IPS-NIHi11 (cell line): ENCODE measurements around the gene SNRPA1.
A peak's percentile ranks its signal among the peaks of the same experiment; 100 is the strongest.

Source experiments
- DNase-seq: peaks from one replicate; pipeline ENCODE4 v3.0.0; 2012; ENCODE audit warnings: mixed read lengths, low spot score

SNRPA1 gene

GRCh38 chr15:101318839-101319238 lies 23.8 kb upstream of the SNRPA1 start:
- DNase-seq = peak; percentile 63

DNA sequence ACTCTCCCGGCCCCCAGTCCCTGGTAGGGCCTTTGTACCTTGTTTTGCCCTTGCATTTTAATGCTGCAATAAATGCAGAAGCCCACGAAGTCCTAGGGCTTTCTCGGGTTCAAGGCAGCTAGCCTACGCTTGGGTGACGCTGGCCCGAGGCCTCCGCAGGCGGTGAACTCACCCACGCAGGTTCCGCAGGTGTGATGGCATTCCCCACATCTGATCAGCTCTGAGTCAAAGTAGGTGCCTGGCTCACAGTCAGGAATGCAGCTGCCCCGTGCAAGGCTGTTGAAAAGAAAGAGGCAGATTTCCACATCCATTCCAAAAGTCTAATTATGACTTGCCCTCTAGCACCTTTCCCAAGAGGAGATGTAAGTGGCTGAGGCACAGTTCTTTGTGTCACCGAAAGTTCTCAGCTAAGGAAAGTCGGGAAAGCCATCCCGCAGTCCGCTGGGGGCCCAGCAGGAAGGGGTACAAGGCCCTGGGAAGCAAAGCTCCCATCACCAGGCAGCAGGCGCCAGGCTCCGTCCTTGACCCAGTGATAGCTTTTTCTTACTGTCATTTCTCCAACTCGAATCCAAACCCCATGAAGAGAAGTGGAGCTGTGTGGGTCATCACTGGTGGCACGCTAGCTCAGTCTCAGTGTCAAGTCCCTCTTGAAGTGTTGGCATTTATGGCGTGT lies 23.2 kb upstream of the SNRPA1 start:
- DNase-seq = no peak

DNA sequence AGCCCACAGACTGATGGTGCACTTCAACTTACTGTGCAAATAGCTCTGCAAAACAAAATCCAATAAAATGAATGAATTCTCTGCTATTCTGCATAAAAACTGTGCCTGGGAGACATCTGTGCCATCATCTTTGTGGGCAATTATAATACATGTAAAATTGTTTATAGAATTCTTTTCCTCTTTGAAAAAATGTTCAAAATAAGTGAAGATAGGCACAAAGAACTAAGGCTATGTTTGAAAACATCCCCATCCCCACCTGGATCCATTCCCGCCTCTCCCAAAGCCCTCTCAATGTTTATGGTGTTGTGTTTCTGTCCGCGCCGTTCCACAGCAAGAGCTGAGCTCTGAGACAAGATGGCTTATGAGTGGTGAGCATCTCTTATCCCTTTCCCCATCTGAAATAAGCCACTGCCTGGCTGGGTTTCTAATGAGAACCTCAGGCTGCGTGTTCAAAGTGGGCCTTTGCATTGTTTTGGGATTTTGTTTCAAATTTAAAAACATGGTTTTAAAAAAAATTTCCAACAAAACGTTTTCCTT lies 22.4 kb upstream of the SNRPA1 start:
- DNase-seq = no peak

DNA sequence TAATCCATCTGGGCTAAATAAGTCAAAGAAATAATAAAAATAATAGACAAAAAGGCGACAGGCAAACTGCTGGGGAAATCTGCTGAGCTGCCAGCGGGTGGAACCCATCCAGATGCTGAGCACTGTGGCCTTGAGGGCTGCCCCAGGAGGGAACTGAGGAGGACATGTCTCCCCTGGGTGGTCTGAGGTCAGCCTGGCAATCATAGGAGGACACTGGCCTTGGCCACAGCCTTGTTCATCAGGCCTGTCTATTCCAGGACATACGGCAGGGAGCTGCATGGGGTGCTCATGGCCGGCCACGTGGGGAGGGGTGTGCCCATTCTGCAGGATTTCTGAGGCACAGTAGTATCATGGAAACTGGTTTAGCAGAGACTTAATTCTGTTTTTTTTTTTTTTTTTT lies 21.5 kb upstream of the SNRPA1 start:
- no peak for DNase-seq

DNA sequence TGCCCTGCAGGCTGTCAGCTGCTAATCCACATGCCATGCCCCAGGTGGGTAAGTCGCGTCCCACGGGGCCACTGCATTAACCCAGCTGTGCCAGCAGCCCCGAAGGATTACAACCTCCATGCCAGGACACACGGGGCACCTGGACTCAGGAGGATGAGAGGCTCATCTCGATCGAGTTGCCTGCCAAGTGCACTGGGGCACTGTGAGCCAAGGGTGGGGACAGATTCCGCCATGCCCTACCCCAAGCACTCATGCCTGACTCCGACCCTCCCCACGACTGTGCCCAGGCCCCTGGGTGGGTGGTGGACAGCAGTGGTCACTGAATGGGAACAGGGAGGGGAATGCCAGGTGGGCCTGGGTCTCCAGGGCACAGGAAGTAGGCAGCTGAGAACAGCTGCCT lies 20.7 kb upstream of the SNRPA1 start:
- DNase-seq = no peak

- no peak for DNase-seq
Measured at GRCh38 chr15:101314336-101315125, 19.5 kb upstream of the SNRPA1 start.

GRCh38 chr15:101313041-101313761 lies 18.2 kb upstream of the SNRPA1 start:
- DNase-seq = no peak

- no peak for DNase-seq
Measured at GRCh38 chr15:101310508-101310907, 15.5 kb upstream of the SNRPA1 start.

DNA sequence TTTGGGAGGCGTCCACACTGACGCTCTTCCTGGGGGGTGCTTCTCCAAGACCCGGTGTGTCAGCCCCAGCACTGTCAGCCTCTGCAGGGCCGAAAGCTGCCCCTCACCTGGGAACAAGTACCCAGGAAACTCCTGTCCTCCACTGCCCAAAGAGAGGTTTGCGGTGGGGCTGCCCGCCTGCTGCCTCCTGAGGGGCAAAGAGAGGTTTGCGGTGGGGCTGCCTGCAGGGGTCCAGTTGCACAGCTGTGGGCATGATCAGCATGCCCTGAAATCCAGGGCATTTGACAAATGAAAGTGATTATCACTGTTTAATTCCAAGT lies 15.1 kb upstream of the SNRPA1 start:
- no peak for DNase-seq

GRCh38 chr15:101309436-101310160 lies 14.6 kb upstream of the SNRPA1 start:
- no peak for DNase-seq

DNA sequence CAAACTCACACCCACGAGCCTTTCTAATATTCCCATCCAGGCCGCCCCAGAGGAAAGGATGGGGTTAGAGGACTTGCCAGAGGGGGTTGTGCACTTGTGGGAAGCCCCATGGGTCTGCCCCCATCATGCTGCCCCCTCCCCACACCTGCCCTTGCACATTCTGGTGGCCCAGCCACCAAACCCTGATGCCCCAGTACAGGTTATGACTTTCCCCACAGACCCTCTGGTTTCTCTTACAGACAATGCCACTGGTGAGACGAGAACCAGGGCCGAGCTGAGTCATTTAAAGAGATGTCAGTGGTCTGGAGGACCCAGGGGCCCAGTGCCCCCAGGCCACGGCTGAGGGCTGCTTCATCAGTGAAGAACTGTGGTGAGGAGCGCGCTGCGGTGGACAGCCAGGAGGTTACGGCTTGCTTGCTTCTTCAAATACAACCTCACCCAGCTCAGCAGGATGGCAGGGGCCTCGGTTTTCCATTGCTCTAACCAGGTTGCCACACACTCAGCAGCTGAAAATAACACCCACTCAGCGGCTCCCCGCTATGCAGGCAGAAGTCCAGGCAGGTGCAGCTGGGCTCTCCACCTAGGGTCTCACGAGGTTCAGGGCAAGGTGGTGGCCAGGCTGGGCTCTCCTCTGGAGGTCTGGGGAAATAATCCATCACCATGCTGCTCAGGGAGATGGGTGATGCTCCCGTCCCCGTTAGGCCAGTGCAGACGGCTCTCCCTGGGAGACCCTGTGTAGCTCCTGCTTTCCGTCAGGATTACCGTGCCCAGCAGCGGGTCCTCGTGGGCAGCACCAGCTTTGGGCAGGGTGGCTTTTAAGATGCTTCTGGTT lies 13.8 kb upstream of the SNRPA1 start:
- DNase-seq = no peak

GRCh38 chr15:101307897-101308603 lies 13.0 kb upstream of the SNRPA1 start:
- no peak for DNase-seq

DNA sequence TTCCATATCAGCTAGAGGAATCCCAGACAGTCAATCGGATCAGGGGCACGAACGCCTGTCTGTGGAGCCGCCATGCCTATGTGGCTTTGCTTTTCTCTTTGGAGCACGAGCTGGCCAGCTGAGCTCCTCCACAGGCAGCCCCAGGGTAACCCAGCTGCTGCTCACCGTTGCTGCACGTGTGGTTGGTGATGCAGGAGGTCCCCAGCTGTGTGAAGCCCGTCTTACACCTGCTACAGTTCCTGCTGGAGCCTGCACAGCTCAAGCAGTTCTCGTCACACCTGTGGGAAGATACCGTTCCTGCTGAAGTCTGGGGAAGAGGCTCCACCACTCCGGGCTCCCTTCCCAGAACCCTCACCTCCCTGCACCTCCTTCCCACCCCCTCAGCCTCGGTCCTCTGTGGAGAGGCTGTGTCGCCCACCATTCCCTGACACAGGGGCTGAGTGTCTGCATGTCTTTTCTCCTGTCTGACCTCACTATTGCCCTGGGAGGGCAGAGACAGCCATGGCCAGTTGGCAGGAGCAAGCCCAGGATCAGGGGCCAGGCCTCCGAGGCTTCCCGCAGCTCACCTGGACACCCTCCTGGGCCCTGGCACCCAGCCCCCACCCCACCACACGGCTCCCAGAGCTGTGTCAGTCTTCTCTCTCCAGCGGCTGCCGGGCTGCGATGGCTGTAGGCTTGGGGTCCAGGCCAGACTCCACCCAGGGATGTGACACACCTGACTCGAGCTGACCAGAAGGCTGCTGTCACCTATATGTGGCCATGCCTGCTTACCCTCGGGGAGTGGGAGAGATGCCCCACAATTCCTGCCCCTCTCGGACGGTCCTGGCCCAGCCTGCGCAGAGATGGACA lies 12.2 kb upstream of the SNRPA1 start:
- no peak for DNase-seq

DNA sequence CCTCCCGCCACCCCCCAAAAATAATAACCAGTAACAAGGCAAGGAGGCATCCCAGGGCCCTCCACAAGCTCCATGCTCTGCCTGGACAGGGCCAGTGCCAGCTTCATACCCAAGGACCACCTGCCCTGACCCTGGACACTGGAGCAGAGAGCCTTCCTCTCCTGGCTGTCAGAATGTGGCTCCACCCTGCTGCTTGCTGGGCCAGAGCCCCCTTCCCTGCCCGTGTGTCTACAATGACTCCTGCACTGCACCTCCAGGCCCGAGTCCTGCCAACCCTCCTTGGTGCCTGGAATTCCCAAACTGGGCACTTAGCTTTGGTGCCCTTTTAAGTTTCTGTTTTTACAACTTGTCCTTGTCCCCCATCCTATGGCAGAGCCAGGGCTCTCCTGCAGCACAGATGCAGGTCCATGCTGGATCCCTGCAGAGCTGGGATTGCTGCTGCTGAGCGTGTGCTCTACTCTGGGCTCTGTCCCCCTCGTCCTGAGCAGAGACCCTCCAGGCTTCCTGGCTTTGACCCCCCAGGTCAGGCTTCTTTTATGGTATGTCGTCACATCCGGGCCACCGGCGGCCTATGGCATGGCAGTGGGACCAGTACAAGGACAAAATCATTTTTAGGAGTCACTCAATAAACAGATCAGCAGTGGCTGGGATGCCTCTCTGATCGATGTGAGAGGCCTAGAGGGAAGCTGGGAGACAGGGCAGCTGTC lies 11.4 kb upstream of the SNRPA1 start:
- DNase-seq = no peak

GRCh38 chr15:101305820-101306255 lies 10.8 kb upstream of the SNRPA1 start:
- no peak for DNase-seq

- no peak for DNase-seq
Measured at GRCh38 chr15:101303408-101303807, 8.4 kb upstream of the SNRPA1 start.

GRCh38 chr15:101296418-101297405 lies 1.7 kb upstream of the SNRPA1 start:
- no peak for DNase-seq
